ENCODE data around the gene MUC21. TPM values are rescaled to one million over a fixed set of nuclear protein-coding genes. Genes with fewer than 3 reads are reported as not detected.

MUC21 gene
- total RNA-seq, 4 donors from 2014 or later = 0.13 to 9.9 (median 1.2) TPM

- Histone ChIP-seq H3K9me3 (no peaks in the 10 kb centered on the region), H3K27me3 (peaks cover 8% of the 10 kb centered on the region), H3K36me3 (no peaks in the 10 kb centered on the region), H3K4me1 (no peaks in the 10 kb centered on the region), H3K4me3 (no peak overlapping the region), H3K27ac (no peak overlapping the region)
- TF ChIP-seq CTCF (IDR thresholded peaks at IDR 0.05) (no peak), POLR2AphosphoS5 (IDR thresholded peaks at IDR 0.05) (no peak), POLR2A (IDR thresholded peaks at IDR 0.05) (no peak), EP300 (IDR thresholded peaks at IDR 0.05) (no peak)
- 61 to 65% methylated on average over 4 of the region's 4 CpGs for WGBS, 2 donors (ENCODE audit: low coverage in 1 of 2)
- ATAC-seq = no peak
These were observed 52.5 kb downstream of the MUC21 start for GRCh38 chr6:31035862-31036497.

- Histone ChIP-seq H3K4me3 (no peak overlapping the region), H3K27ac (no peak overlapping the region), H3K36me3 (no peaks in the 10 kb centered on the region), H3K9me3 (no peaks in the 10 kb centered on the region), H3K27me3 (peaks cover 8% of the 10 kb centered on the region), H3K4me1 (no peaks in the 10 kb centered on the region)
- ATAC-seq = no peak
- no peak for TF ChIP-seq EP300 (IDR thresholded peaks at IDR 0.05)
- no peak for TF ChIP-seq POLR2A (IDR thresholded peaks at IDR 0.05)
- TF ChIP-seq POLR2AphosphoS5 (IDR thresholded peaks at IDR 0.05) = no peak
- no peak for TF ChIP-seq CTCF (IDR thresholded peaks at IDR 0.05)
- WGBS, 2 donors (ENCODE audit: low coverage in 1 of 2) = 71 to 85% methylated on average over 2 to 7 of the region's 7 CpGs
These were observed 53.7 kb downstream of the MUC21 start for GRCh38 chr6:31037169-31037568.

DNA sequence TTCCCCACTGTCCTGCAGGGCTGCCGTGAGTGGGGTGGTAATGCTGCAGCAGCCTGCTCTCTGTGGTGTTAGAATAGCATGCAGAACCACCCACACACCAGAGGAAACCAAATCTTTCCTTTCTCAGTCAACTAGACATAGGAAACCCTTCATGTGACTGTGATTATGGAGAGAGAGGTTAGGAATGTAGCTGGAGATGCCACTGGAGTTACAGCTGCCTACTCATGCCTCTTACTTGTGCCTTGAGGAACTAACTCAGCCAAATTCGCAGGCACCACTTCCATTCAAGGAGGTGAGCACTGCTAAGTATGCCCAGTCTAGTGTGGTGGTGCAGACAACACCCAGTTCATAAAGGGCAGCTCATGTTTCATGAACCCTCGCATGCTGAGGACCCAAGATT, 54.2 kb downstream of the MUC21 start:
- Histone ChIP-seq H3K27me3 (peaks cover 8% of the 10 kb centered on the region), H3K27ac (no peak overlapping the region), H3K9me3 (no peaks in the 10 kb centered on the region), H3K4me1 (peaks cover 0 to 1% (median 0%) of the 10 kb centered on the region in 3 donors), H3K36me3 (no peaks in the 10 kb centered on the region), H3K4me3 (no peak overlapping the region)
- ATAC-seq = no peak
- WGBS, 2 donors (ENCODE audit: low coverage in 1 of 2) = 17 to 30% methylated on average over 1 to 2 of the region's 3 CpGs
- TF ChIP-seq POLR2A (IDR thresholded peaks at IDR 0.05) (no peak), POLR2AphosphoS5 (IDR thresholded peaks at IDR 0.05) (no peak), CTCF (IDR thresholded peaks at IDR 0.05) (no peak), EP300 (IDR thresholded peaks at IDR 0.05) (no peak)

DNA sequence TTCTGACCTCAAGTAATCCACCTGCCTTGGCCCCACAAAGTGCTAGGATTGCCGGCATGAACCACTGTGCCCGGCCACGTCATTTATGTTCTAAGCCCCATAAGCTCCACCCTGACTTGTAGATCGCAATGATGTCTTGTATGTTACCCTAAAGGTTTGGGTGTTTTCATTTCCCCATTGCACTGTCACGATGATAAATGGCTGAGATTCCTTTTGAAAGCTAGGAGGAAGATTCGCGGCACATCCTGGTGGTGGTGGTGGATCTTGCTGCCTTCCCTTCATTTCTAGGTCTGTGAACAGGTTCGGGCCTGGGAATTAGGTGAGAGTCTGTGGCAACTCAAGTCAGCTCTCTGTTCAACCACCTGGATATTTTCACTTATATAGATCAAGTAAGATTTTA, 55.0 kb downstream of the MUC21 start:
- H3K4me3 ChIP-seq = no peak overlapping the region

More for the DNA sequence above, 55.0 kb downstream of the MUC21 start:
- ATAC-seq = no peak
- Histone ChIP-seq H3K27me3 (peaks cover 8% of the 10 kb centered on the region), H3K4me1 (peaks cover 0 to 10% (median 0%) of the 10 kb centered on the region in 3 donors), H3K36me3 (no peaks in the 10 kb centered on the region), H3K27ac (no peak overlapping the region), H3K9me3 (no peaks in the 10 kb centered on the region)
- TF ChIP-seq EP300 (IDR thresholded peaks at IDR 0.05) = no peak
- TF ChIP-seq POLR2A (IDR thresholded peaks at IDR 0.05) = no peak
- TF ChIP-seq CTCF (IDR thresholded peaks at IDR 0.05) = no peak
- TF ChIP-seq POLR2AphosphoS5 (IDR thresholded peaks at IDR 0.05) = no peak
- 89 to 96% methylated on average over 4 to 7 of the region's 8 CpGs for WGBS, 2 donors (ENCODE audit: low coverage in 1 of 2)

Other genes starting within 250 kb of the MUC21 start
- 100 to 1,000 TPM; 104 to 191 (median 152) TPM for gene FLOT1, start 241.0 kb upstream of the MUC21 start, total RNA-seq
- gene IER3, start 239.2 kb upstream of the MUC21 start, total RNA-seq = 10 to 100 TPM in 3 of 4 donors, 1 to 10 TPM in 1; 5.6 to 31.9 (median 11.3) TPM
- 10 to 100 TPM; 25.4 to 40.4 (median 30.9) TPM for gene DDR1, start 99.2 kb upstream of the MUC21 start, total RNA-seq
- 10 to 100 TPM in 3 of 4 donors, 1 to 10 TPM in 1; 9.4 to 16.4 (median 11.8) TPM for gene GTF2H4, start 75.5 kb upstream of the MUC21 start, total RNA-seq
- 10 to 100 TPM in 3 of 4 donors, 1 to 10 TPM in 1; 9.7 to 16.5 (median 12.8) TPM for gene VARS2, start 69.5 kb upstream of the MUC21 start, total RNA-seq
- gene SFTA2, start 51.5 kb upstream of the MUC21 start, total RNA-seq = not detected
- under 1 TPM in 1 of 4 donors, not detected in 3; 0.04 TPM for gene MUCL3, start 42.7 kb upstream of the MUC21 start, total RNA-seq
- gene MUC22, start 26.8 kb downstream of the MUC21 start, total RNA-seq = under 1 TPM in 2 of 4 donors, not detected in 2; 0.16 to 0.62 TPM
- not detected for gene C6orf15, start 128.9 kb downstream of the MUC21 start, total RNA-seq
- 1 to 10 TPM in 2 of 4 donors, under 1 TPM in 2; 0.12 to 7.8 (median 1.7) TPM for gene PSORS1C1, start 131.1 kb downstream of the MUC21 start, total RNA-seq
- not detected for gene CDSN, start 136.7 kb downstream of the MUC21 start, total RNA-seq
- not detected for gene PSORS1C2, start 155.3 kb downstream of the MUC21 start, total RNA-seq
- gene CCHCR1, start 174.1 kb downstream of the MUC21 start, total RNA-seq = 10 to 100 TPM in 2 of 4 donors, 1 to 10 TPM in 2; 8.2 to 15.6 (median 11.5) TPM
- gene TCF19, start 174.9 kb downstream of the MUC21 start, total RNA-seq = 1 to 10 TPM; 3.9 to 5.9 (median 5.1) TPM
- gene POU5F1, start 187.0 kb downstream of the MUC21 start, total RNA-seq = 1 to 10 TPM in 2 of 4 donors, under 1 TPM in 1, not detected in 1; 0.58 to 3.4 (median 1.1) TPM

Data from gastroesophageal sphincter (tissue), 4 donors.